CD4-positive, alpha-beta T cell treated with Interleukin-12 subunit alpha and Interleukin-12 subunit beta, for 1 hour (primary cell): ENCODE results near the gene MPO.

Source experiments
- DNase-seq: peaks from one replicate; pipeline ENCODE4 v3.0.0-alpha.2; 2020

MPO gene

DNA sequence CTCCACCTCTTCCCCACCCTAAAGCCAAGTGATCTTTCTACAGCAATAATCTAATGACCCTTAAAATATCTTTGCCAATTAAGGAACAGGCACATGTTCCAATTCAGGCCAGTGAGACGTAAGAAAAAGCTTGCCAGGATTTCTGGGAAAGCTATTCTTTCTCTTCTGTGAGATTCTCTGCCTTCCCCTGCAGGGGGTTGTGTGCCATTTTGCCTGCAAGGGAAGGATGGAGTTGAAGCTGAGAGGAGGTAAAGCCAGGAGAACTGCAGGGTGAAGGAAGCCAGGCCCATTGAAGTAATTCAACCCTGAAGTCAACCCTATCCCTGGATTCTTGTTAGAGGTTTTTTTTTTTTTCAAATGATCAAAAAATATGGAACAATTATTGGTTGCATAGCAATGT is 51.4 kb downstream of the MPO start:
- no peak for DNase-seq

DNA sequence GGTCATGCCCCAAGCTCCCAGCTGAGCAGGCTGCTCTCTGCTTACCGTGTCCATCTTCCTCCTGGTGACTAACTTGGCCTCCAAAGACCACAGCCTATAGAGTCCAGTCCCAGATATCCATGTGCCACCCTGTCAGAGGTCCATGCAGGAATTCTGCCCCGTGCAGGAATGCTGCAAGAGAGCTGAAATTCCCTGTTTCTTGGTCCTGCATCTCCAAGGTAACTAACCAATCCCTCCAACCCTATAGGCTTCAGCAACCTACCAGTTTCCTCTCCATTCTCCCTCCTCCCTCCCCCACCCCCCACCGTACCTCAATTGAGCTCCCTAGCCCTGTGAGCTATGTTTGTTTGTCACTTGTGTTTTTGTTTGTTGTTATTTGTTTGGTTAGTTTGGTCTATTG is 52.1 kb downstream of the MPO start:
- no peak for DNase-seq

DNA sequence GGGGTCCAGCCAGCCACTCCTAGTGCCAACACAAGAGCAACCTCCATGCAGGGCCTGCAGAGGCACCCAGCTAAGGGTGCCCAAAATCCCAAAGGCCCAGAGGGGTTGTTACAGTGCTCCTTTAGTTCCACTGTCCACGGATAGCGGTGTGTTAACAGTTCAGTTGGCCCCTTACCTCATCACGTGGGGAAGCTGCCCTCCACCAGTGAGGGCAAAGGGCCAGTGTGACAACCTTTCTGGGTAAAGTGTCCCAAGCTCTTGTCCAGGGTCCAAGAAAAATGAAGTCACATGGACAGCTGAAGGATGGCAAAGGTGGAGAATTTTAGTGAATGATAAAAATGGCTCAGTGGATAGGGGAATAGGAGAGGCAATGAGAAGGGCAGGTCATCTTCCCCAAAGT is 53.0 kb downstream of the MPO start:
- DNase-seq: no peak

DNA sequence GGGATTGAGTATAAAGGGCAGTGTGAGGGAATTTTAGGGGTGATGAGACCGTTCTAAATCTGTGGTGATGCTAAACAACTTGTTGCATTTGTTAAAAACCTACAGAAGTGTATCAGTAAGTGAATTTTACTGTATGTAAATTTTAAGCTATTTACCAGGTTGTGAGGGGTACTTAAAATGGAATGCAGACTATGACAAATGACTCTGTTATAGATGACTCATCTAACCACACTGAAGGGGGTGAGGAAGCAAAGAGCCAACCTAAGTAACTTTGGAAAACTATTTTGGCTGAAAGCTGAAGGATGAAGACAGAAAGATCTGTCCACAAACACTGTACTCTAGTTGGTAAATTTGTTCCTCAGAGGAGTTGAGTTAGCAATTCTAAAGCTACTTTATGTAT is 56.4 kb downstream of the MPO start:
- DNase-seq: no peak
